Activated B cell treated with CpG ODN at 0.5 μM for 24 hours (primary cell): ENCODE measurements around the gene DISC1. TPM values are rescaled to one million over a fixed set of nuclear protein-coding genes. Genes with fewer than 3 reads are reported as not detected.

Experiments
- ATAC-seq: fragments of 200-7000 bp; cut with Tn5 transposase; one replicate; pipeline ENCODE4 v1.10.0; 2021; ENCODE audit warnings: low read depth, mild to moderate bottlenecking, moderate library complexity
- CTCF ChIA-PET: fragments of 350-600 bp; sonication (Branson Sonifier 250); formaldehyde crosslinking; loops from one replicate; lab custom pipeline; 2021; ENCODE audit warnings: antibody characterized with exemption; lab: Charles Lee
- POLR2A ChIA-PET: fragments of 350-600 bp; sonication (Branson Sonifier 250); formaldehyde crosslinking; loops from one replicate; lab custom pipeline; 2021; ENCODE audit warnings: antibody characterized with exemption; lab: Charles Lee
- DNase-seq: peaks from one replicate; pipeline ENCODE4 v3.0.0; 2022
- H3K27ac Mint-ChIP-seq: one replicate; pipeline ENCODE4 v1.8.0; 2020; ENCODE audit warnings: mixed read lengths
- H3K27me3 Mint-ChIP-seq: one replicate; pipeline ENCODE4 v1.8.0; 2021; ENCODE audit warnings: mixed read lengths
- H3K36me3 Mint-ChIP-seq: one replicate; pipeline ENCODE4 v1.8.0; 2021; ENCODE audit warnings: low read depth, mixed read lengths
- H3K4me1 Mint-ChIP-seq: one replicate; pipeline ENCODE4 v1.8.0; 2021; ENCODE audit warnings: mixed read lengths
- H3K4me3 Mint-ChIP-seq: one replicate; pipeline ENCODE4 v1.8.0; 2020; ENCODE audit warnings: mild to moderate bottlenecking, mixed read lengths
- H3K9me3 Mint-ChIP-seq: one replicate; pipeline ENCODE4 v1.8.0; 2020; ENCODE audit warnings: mixed read lengths
- CTCF ChIP-seq: fragments of 200-600 bp; IDR thresholded peaks from one replicate; pipeline ENCODE4 v1.8.0; 2022; ENCODE audit warnings: antibody characterized with exemption, mild to moderate bottlenecking
- intact Hi-C: fragments of 100-400 bp; cut with micrococcal nuclease; formaldehyde crosslinking; loops from one replicate; pipeline ENCODE4 v1.15.1; 2024
- total RNA-seq: library from RNA; stranded (reverse); gene quantifications from 2 replicates; pipeline ENCODE4 v1.2.3, GENCODE V29; 2022

DISC1 gene
- total RNA-seq, 1 donor from 2014 or later = 2.4 TPM

DNA sequence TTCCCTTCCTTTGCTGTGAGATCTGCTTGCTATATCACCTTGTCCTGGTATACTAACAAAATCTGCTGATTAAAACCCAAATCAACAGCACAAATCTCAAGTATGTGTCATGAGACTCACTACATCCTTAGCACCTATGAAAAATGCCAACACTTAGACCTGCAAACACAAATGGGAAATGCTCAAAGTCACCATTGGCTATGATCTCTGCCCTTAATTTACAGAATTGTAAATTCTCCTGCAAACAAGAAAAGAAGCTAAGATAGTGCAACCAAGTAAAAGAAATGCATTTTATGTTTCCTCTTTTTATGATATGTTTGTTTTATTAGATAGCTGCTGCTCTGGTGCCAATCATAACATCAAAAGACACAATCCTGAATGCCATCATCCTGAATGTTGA, 80.8 kb downstream of the DISC1 start:
- Mint-ChIP-seq H3K4me3 (no peak overlapping the region), H3K9me3 (no peaks in the 10 kb centered on the region), H3K27ac (no peak overlapping the region), H3K36me3 (peaks cover 7% of the 10 kb centered on the region), H3K27me3 (peaks cover 7% of the 10 kb centered on the region), H3K4me1 (peaks cover 2% of the 10 kb centered on the region)
- intact Hi-C loops = no loop called here
- DNase-seq (no peak), ATAC-seq (no peak)
- no peak for TF ChIP-seq CTCF
- ChIA-PET CTCF (no interaction called here), POLR2A (no interaction called here)

DNA sequence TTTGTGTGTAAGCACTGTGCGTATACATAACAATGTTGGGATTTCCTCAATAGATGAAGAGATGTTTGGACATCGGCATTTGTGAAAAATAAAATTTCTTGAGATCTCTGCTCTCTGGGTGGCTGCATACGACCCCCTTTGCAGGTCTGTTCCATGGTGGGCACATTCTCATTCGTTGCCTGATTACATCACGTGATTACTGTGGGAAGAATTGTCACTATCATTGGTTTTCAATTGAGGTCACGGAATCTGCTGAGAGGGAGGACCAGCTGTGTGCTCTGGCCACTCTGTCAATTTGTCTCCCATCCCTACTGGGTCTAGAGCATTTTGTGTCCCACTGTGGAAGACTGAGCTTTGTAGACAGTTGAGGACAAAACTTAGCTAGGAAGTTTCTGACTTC, 81.8 kb downstream of the DISC1 start:
- Mint-ChIP-seq H3K36me3 (peaks cover 5% of the 10 kb centered on the region), H3K4me1 (peaks cover 2% of the 10 kb centered on the region), H3K27me3 (peaks cover 10% of the 10 kb centered on the region), H3K4me3 (no peak overlapping the region), H3K27ac (no peak overlapping the region), H3K9me3 (peaks cover 8% of the 10 kb centered on the region)
- CTCF ChIA-PET = no interaction called here
- TF ChIP-seq CTCF = no peak
- POLR2A ChIA-PET = no interaction called here
- DNase-seq (no peak), ATAC-seq (no peak)
- intact Hi-C loops = no loop called here

DNA sequence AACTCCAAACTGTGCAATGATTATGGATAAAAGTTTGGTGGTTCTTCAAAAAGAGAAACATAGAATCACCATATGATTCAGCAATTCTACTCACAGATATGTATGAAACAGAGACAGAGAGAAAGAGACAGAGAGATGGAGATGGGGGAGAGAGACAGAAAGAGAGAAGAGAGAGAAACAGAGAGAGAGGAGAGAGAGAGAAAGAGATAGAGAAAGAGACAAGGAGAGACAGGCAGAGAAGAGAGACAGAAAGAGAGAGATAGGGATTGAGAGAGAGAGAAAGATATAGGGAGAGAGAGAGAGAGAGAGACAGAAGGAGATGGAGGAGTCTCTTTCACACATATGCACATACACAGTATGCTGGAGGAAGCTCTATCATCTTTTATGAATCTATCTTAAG, 87.8 kb downstream of the DISC1 start:
- DNase-seq (no peak), ATAC-seq (no peak)
- ChIA-PET POLR2A (no interaction called here), CTCF (no interaction called here)
- no peak for TF ChIP-seq CTCF
- H3K27ac Mint-ChIP-seq = no peak overlapping the region
- H3K36me3 Mint-ChIP-seq = peaks cover 5% of the 10 kb centered on the region
- H3K27me3 Mint-ChIP-seq = peaks cover 5% of the 10 kb centered on the region
- peaks cover 9% of the 10 kb centered on the region for H3K9me3 Mint-ChIP-seq
- peaks cover 2% of the 10 kb centered on the region for H3K4me1 Mint-ChIP-seq
- no peak overlapping the region for H3K4me3 Mint-ChIP-seq
- intact Hi-C loops = no loop called here

- Mint-ChIP-seq H3K36me3 (peaks cover 5% of the 10 kb centered on the region), H3K9me3 (peaks cover 9% of the 10 kb centered on the region), H3K4me3 (no peak overlapping the region), H3K27ac (no peak overlapping the region), H3K4me1 (peaks cover 10% of the 10 kb centered on the region), H3K27me3 (peaks cover 5% of the 10 kb centered on the region)
- POLR2A ChIA-PET = no interaction called here
- CTCF ChIA-PET = no interaction called here
- no peak for TF ChIP-seq CTCF
- ATAC-seq (no peak), DNase-seq (no peak)
- intact Hi-C loops = no loop called here
These were observed 89.5 kb downstream of the DISC1 start for GRCh38 chr1:231715816-231716722.

DNA sequence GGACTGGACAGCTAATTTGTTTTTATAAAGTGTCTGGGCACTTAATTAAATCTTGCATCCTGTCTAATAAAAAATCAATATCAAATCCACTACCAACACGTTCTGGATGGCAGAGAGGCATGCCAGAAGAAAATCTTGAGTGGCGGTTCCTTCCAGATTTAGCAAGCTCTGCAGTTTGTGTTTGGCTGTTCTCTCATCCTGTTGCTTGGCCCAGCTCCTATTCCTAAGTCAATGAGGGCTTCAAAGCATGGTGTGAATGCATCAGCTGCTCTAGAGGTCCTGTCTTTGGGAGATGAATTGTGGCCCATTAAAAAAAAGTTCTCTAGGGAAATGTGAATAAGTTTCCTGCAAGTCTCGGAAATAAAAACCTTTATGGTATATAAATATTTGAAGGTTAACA, 90.3 kb downstream of the DISC1 start:
- peaks cover 5% of the 10 kb centered on the region for H3K27me3 Mint-ChIP-seq
- peaks cover 9% of the 10 kb centered on the region for H3K9me3 Mint-ChIP-seq
- ATAC-seq (no peak), DNase-seq (no peak)
- TF ChIP-seq CTCF = no peak
- ChIA-PET POLR2A (no interaction called here), CTCF (no interaction called here)
- H3K27ac Mint-ChIP-seq = no peak overlapping the region
- intact Hi-C loops = no loop called here
- no peak overlapping the region for H3K4me3 Mint-ChIP-seq
- H3K36me3 Mint-ChIP-seq = peaks cover 5% of the 10 kb centered on the region
- H3K4me1 Mint-ChIP-seq = peaks cover 10% of the 10 kb centered on the region
